Epithelial cell of esophagus (primary cell): Measurements from ENCODE around the gene SERPINB13.
A peak's percentile ranks its signal among the peaks of the same experiment; 100 is the strongest.

ENCODE experiments used
- DNase-seq: peaks from one replicate; pipeline ENCODE4 v3.0.0; 2010; ENCODE audit warnings: low read depth
- H3K4me3 ChIP-seq: 2 replicates; pipeline ENCODE4 v1.5.1; 2011; ENCODE audit warnings: mild to moderate bottlenecking, low read length, control low read depth
- CTCF ChIP-seq: IDR thresholded peaks from 2 replicates; pipeline ENCODE4 v1.5.1; 2011; ENCODE audit warnings: low read depth, mild to moderate bottlenecking, low read length, control low read depth, inconsistent platforms; ENCODE audit not compliant: insufficient read depth; ENCODE audit errors: missing control alignments

Gene SERPINB13

GRCh38 chr18:63567276-63567675 is 19.9 kb upstream of the SERPINB13 start:
- no peak for DNase-seq
- no peak for TF ChIP-seq CTCF
- no peak overlapping the region for H3K4me3 ChIP-seq

GRCh38 chr18:63567825-63568224 is 19.3 kb upstream of the SERPINB13 start:
- TF ChIP-seq CTCF, result no peak
- no peak for DNase-seq
- H3K4me3 ChIP-seq, result no peak overlapping the region

GRCh38 chr18:63570721-63571120 is 16.4 kb upstream of the SERPINB13 start:
- no peak for TF ChIP-seq CTCF
- H3K4me3 ChIP-seq, result no peak overlapping the region
- DNase-seq, result peak; percentile 36

GRCh38 chr18:63575681-63576080 is 11.5 kb upstream of the SERPINB13 start:
- TF ChIP-seq CTCF, result no peak
- H3K4me3 ChIP-seq, result no peak overlapping the region
- peak; percentile 78 for DNase-seq

- peak; percentile 65 for DNase-seq
- TF ChIP-seq CTCF, result peak; percentile 86
- H3K4me3 ChIP-seq, result no peak overlapping the region
These were observed 8.7 kb upstream of the SERPINB13 start for GRCh38 chr18:63578357-63578958.

GRCh38 chr18:63579616-63580015 is 7.5 kb upstream of the SERPINB13 start:
- DNase-seq, result no peak
- no peak overlapping the region for H3K4me3 ChIP-seq
- no peak for TF ChIP-seq CTCF

GRCh38 chr18:63585988-63586387 is 1.2 kb upstream of the SERPINB13 start:
- no peak for DNase-seq
- no peak for TF ChIP-seq CTCF
- H3K4me3 ChIP-seq, result no peak overlapping the region
